NT2/D1 (cell line): Measurements from ENCODE around the gene CERS3.

ENCODE experiments used
- YY1 ChIP-seq: IDR thresholded peaks from 2 replicates; pipeline ENCODE4 v1.6.1; 2011; ENCODE audit not compliant: insufficient read length, insufficient read depth
- ZNF274 ChIP-seq: IDR thresholded peaks from 2 replicates; pipeline ENCODE4 v1.6.1; 2011; ENCODE audit warnings: mild to moderate bottlenecking, low read depth, low read length

- no peak for TF ChIP-seq YY1
- no peak for TF ChIP-seq ZNF274
These were observed 36.8 kb upstream of the CERS3 start for GRCh38 chr15:100565591-100565990.
